Lung (tissue), 12 donors: ENCODE measurements around the gene BABAM2. TPM values are rescaled to one million over a fixed set of nuclear protein-coding genes. Genes with fewer than 3 reads are reported as not detected.

Source experiments
- ATAC-seq: fragments of 200-7000 bp; cut with Tn5 transposase; one replicate; pipeline ENCODE4 v1.9.1; 2020; ENCODE audit warnings: moderate number of reproducible peaks; ENCODE audit not compliant: insufficient read depth, low FRiP score
- DNase-seq, 3 donors: peaks; one replicate each; pipeline ENCODE4 v3.0.0-alpha.2; 2013 to 2017
- H3K27ac ChIP-seq, 2 donors: one replicate each; pipeline ENCODE4 v1.5.1; 2013; ENCODE audit warnings: mild to moderate bottlenecking in 2 of 2, moderate library complexity in 2 of 2, control low read depth in 1 of 2, inconsistent platforms in 1 of 2, low read depth in 1 of 2, low read length in 1 of 2
- H3K27me3 ChIP-seq, 3 donors: one replicate each; pipeline ENCODE4 v1.5.1; 2013; ENCODE audit warnings: low read length in 2 of 3; ENCODE audit not compliant: control insufficient read depth in 3 of 3, insufficient read depth in 3 of 3
- H3K36me3 ChIP-seq, 4 donors: one replicate each; pipeline ENCODE4 v1.5.1; 2013; ENCODE audit warnings: low read length in 4 of 4, mild to moderate bottlenecking in 1 of 4, moderate library complexity in 1 of 4; ENCODE audit not compliant: control insufficient read depth in 4 of 4, insufficient read depth in 4 of 4
- H3K4me1 ChIP-seq, 5 donors: one replicate each; pipeline ENCODE4 v1.5.1; 2013; ENCODE audit warnings: low read length in 5 of 5, mild to moderate bottlenecking in 2 of 5, moderate library complexity in 1 of 5; ENCODE audit not compliant: control insufficient read depth in 5 of 5, insufficient read depth in 5 of 5
- H3K4me3 ChIP-seq: one replicate; pipeline ENCODE4 v1.5.1; 2013; ENCODE audit warnings: mild to moderate bottlenecking, control low read depth, moderate library complexity
- H3K9ac ChIP-seq, 2 donors: one replicate each; pipeline ENCODE4 v1.5.1; 2013; ENCODE audit warnings: low read length in 2 of 2, control low read depth in 1 of 2; ENCODE audit not compliant: insufficient read depth in 1 of 2
- H3K9me3 ChIP-seq, 4 donors: one replicate each; pipeline ENCODE4 v1.5.1; 2013; ENCODE audit warnings: low read length in 3 of 4, mild to moderate bottlenecking in 1 of 4, moderate library complexity in 1 of 4; ENCODE audit not compliant: control insufficient read depth in 4 of 4, insufficient read depth in 3 of 4
- CTCF ChIP-seq: IDR thresholded peaks from 2 replicates; pipeline ENCODE4 v1.5.1; 2012; ENCODE audit warnings: mild to moderate bottlenecking; ENCODE audit errors: control extremely low read depth, extremely low read depth
- WGBS, 2 donors: extraction: QIAGEN DNeasy Blood & Tissue Kit; methylation state at CpG; one replicate each; pipeline ENCODE4 v1.1.7; 2013; 5-methylcytosine and 5-hydroxymethylcytosine counted together
- polyA plus RNA-seq, 2 donors: library from polyadenylated mRNA; stranded (reverse); fragments of 200-250 nt; gene quantifications; one replicate each; pipeline ENCODE4 v1.2.1, GENCODE V29; 2013
- total RNA-seq, 2 donors: library from RNA; depleted of rRNA in 1 of 2; stranded (reverse); fragments of >200 nt in 1 of 2; gene quantifications; one replicate each; pipeline ENCODE4 v1.2.1, GENCODE V29; 2014 to 2021
- donor health status: control.
- donor health status: control.
- donor health status: Bipolar disorder and iron deficiency.
- donor health status: healthy.
- donor health status: DM: yes; HTN: yes; CAD: no.

Gene BABAM2
- total and polyA plus RNA-seq, 4 donors: 19.0 to 43.3 (median 33.7) TPM

GRCh38 chr2:27980242-27980641, 89.7 kb downstream of the BABAM2 start:
- Histone ChIP-seq H3K4me1 (peaks cover 0 to 7% (median 3%) of the 10 kb centered on the region in 5 donors), H3K27ac (no peak overlapping the region), H3K4me3 (no peak overlapping the region), H3K9ac (no peak overlapping the region), H3K27me3 (no peaks in the 10 kb centered on the region), H3K36me3 (no peaks in the 10 kb centered on the region), H3K9me3 (no peaks in the 10 kb centered on the region)
- ATAC-seq (no peak), DNase-seq (no peak)
- 29 to 42% methylated on average over 1 of the region's 1 CpG for WGBS, 2 donors
- TF ChIP-seq CTCF: no peak

GRCh38 chr2:27984153-27984552, 93.6 kb downstream of the BABAM2 start:
- Histone ChIP-seq H3K9me3 (no peaks in the 10 kb centered on the region), H3K36me3 (no peaks in the 10 kb centered on the region), H3K4me1 (peaks cover 0 to 20% (median 2%) of the 10 kb centered on the region in 5 donors), H3K9ac (no peak overlapping the region), H3K27me3 (no peaks in the 10 kb centered on the region), H3K27ac (no peak overlapping the region), H3K4me3 (no peak overlapping the region)
- ATAC-seq (no peak), DNase-seq (no peak)
- TF ChIP-seq CTCF: no peak

GRCh38 chr2:27988306-27988705, 97.8 kb downstream of the BABAM2 start:
- Histone ChIP-seq H3K27ac (no peak overlapping the region), H3K9me3 (no peaks in the 10 kb centered on the region), H3K4me3 (no peak overlapping the region), H3K27me3 (no peaks in the 10 kb centered on the region), H3K36me3 (no peaks in the 10 kb centered on the region), H3K9ac (no peak overlapping the region), H3K4me1 (peaks cover 0 to 19% (median 3%) of the 10 kb centered on the region in 5 donors)
- DNase-seq (peak in 2 of 3 donors; percentile 74 to 82), ATAC-seq (no peak)
- no peak for TF ChIP-seq CTCF
- WGBS, 2 donors: 38 to 58% methylated on average over 3 of the region's 3 CpGs

GRCh38 chr2:27988718-27989117, 98.2 kb downstream of the BABAM2 start:
- Histone ChIP-seq H3K9ac (no peak overlapping the region), H3K4me1 (peaks cover 0 to 22% (median 3%) of the 10 kb centered on the region in 5 donors), H3K36me3 (no peaks in the 10 kb centered on the region), H3K9me3 (no peaks in the 10 kb centered on the region), H3K27ac (no peak overlapping the region), H3K4me3 (no peak overlapping the region), H3K27me3 (no peaks in the 10 kb centered on the region)
- no peak for DNase-seq
- ATAC-seq: no peak
- TF ChIP-seq CTCF: no peak
- WGBS, 2 donors: 79 to 83% methylated on average over 2 of the region's 2 CpGs
